SHP77 (cell line): ENCODE results near the gene NKD1.
"Not testable (repeated sequence)": the region's sequence is repeated elsewhere in the genome, so short reads cannot be mapped to it uniquely, and the experiment has no call there.

Source experiments
- DNase-seq, 2 experiments: peaks; one replicate each; lab custom pipeline; 2025; lab: John Stamatoyannopoulos, UW

The NKD1 gene

GRCh38 chr16:50519602-50520001 is 28.6 kb upstream of the NKD1 start:
- DNase-seq = no peak

- DNase-seq = no peak
Measured at GRCh38 chr16:50520451-50521245, 27.5 kb upstream of the NKD1 start.

- no peak for DNase-seq
Measured at GRCh38 chr16:50521246-50521900, 26.8 kb upstream of the NKD1 start.

DNA sequence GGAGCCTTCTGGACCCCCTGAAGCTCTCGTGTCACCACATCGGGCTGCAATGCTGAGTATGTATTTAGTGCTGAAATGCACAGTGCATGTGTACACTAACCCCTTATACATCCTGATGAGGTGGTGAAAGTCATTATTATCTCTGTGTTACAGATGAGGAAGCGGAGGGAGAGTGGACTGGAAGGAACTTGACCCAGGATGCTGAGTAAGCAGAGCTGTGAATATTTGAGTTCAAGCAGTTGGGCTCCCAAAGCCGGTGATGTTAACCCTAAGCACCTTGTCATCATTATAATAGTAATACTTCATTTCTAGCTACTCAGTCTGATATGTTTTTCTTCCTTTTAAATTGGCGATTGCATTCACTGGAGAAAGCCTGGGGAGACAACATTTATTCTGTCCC is 25.9 kb upstream of the NKD1 start:
- DNase-seq = no peak

GRCh38 chr16:50523710-50524109 is 24.5 kb upstream of the NKD1 start:
- DNase-seq = no peak

- DNase-seq = no peak
Measured at GRCh38 chr16:50525262-50525661, 22.9 kb upstream of the NKD1 start.

DNA sequence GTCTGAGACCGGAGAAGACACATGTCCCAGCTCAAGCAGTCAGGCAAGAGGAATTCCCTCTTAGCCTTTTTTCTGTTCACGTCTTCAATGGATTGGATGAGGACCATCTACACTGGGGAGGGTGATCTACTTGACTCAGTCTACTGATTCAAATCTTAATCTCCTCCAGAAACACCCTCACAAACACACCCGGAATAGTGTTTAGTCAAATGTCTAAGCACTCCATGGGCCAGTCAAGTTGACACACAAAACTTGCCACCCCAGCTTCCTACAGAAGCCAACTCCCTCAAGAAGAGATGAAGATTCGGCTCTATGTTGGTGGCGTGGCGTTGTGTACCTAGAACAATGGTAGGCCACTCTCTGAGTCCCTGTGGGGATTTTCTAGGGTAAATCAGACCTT is 22.5 kb upstream of the NKD1 start:
- no peak for DNase-seq

DNA sequence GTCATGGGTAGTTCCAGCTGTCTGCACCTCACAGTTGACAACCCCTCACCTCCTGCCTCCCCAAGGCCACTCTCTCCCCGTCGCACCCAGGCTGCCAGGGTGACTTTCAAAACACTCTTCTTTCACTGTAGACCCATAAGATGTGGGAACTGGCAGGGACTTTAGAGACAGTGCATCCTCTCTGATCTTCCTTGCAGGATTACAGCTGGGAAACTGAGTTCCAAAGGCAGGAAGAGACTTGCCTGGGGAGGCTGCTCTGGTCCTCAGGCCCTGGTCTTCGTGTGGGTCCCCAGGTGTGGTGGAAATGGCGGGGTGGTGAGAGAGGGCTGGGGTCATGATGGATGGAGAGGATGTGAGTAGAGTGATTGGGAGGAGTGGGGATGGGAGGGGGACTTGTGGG is 21.9 kb upstream of the NKD1 start:
- DNase-seq = no peak

DNA sequence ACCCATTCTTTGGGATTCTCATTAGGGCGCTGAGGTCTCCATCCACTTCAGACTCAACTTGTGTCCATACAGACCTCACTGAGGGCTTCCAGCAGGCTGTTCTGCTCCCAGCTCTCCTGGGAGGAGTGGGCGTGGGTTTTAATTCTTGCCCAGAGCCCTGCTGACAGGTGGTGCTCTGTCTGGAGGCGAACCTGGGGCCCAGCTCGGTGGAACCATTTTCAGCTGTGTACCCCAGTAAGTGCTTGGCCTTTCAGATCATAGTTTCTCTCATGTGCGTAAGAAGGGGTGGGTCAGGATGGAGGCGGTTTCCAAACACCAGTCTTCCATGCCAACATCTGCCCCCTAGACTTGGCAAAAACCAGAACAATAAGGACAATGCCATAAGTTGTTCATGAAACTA is 21.4 kb upstream of the NKD1 start:
- no peak for DNase-seq

DNA sequence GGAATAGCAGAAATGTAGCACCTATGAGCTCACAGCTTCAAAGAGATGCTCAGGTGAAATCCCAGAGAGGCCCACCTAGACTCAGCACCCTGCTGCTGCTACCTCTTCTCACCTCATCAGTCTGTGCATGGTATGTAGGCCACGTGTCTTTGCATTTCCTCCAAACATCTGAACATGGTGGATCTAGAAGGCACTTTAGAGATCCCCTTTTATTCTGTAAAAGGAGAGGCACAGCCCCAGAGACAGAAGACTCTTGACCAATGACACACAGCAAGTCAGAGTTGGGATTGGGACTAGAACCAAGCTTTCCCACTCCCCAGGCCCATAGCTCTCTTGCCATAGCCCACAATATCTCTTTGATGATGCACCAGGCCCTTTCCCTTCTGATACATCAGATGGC is 19.4 kb upstream of the NKD1 start:
- no peak for DNase-seq

GRCh38 chr16:50529334-50529733 is 18.9 kb upstream of the NKD1 start:
- no peak for DNase-seq

- DNase-seq = no peak
Measured at GRCh38 chr16:50530277-50531236, 17.6 kb upstream of the NKD1 start.

DNA sequence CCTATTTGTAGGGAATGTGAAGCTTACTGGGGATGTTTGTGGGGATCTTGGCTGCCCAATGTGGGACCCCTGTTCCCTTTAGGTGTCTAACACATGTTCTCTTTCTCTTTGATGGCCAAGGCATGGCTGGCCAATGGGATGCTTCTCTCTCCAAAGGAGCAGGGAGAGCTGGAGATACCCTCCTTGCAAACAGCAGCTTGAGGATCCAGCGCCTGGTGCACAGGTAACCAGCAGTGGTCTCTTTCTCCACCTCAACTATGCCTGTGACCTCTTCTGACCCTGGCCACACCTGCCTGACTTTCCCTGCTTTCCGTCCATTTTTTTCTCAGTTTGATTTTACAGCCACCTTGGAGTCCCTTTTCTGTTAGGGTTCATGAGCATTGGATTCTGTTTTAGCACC is 16.8 kb upstream of the NKD1 start:
- DNase-seq = no peak

GRCh38 chr16:50531901-50532300 is 16.3 kb upstream of the NKD1 start:
- DNase-seq = no peak

GRCh38 chr16:50532576-50532975 is 15.6 kb upstream of the NKD1 start:
- DNase-seq = no peak

GRCh38 chr16:50533317-50533716 is 14.9 kb upstream of the NKD1 start:
- no peak for DNase-seq

- DNase-seq = no peak
Measured at GRCh38 chr16:50534091-50534490, 14.1 kb upstream of the NKD1 start.

DNA sequence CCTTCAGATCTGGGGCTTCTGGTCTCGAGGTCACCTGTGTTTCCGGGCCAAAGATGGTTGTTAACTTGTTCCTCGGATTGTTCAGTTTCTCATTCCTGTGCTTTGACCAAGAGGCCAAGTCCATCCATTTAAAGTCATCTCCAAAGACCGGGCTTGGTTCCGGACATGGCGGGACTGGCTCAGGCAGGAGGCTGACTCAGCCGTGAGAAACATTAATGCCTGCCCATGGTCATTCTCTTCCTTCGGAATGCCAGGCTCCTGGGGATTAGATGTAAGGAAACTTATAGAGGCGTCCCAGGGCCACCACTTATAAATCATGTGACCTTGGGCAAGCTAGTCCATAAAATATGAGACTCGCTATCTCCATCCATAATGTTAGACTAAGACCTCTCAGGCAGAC is 13.6 kb upstream of the NKD1 start:
- DNase-seq = no peak

DNA sequence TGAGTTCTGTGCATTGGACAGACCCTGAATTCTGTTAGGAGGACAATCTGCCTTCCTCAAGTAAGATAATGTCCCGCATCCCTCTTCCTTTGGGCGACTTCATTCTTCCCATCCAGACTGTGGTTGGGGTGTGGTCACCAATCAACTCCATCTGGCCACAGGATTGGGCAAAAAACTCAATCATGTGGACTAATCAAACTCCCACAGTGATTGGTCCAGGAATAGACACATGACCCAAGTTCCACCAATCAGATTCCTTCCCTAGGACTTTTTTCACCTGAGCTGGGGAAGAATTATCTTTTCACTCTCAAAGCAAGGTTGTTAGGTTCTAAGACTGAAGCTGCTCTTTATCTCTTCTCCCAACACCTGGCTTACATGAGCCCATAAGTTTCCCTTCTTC is 13.2 kb upstream of the NKD1 start:
- no peak for DNase-seq

DNA sequence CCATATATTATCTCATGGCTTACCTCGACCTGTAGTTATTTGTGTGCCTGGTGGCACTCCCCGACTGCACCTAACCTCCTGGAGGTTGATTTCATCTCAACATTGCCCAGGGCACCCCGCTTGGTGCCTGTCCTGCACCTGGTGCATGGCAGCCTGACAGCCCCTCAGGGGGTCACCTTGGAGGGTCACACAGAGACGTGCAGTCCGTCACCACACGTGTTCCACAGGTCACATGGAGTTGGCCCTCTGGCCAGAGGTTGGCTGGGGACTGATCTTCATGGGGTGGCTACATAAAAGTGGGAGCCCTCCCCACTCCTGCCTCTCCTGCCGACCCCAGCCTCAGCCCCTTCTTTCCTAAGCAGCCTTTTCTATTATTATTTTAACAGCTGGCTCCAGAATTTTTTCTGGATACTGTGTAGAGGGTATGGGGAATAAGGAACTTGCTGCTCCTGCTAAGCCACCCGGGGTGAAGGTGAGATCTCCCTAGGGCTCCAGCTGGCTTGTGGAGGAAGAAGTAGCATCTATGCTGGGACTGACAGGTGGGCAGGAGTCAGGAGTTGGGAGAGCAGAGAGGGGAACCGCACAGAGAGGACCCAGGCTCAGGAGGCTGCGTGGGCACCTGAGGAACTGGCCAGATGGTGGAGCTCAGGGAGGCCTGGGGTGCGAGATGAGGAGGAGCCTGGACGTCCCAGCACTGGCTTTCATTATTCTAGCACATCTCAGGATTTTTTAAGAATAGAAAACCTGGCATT is 12.5 kb upstream of the NKD1 start:
- no peak for DNase-seq

GRCh38 chr16:50536258-50536645 is 11.9 kb upstream of the NKD1 start:
- DNase-seq = not testable (repeated sequence)
